Liver (tissue), 9 donors: ENCODE results near the gene MYO15B. TPM values are rescaled to one million over a fixed set of nuclear protein-coding genes. Genes with fewer than 3 reads are reported as not detected.

Experiments
- DNase-seq: peaks from one replicate; pipeline ENCODE4 v3.0.0-alpha.2; 2017; ENCODE audit warnings: low spot score
- H3K27ac ChIP-seq, 2 donors: one replicate each; pipeline ENCODE4 v1.7.0; 2013; ENCODE audit warnings: inconsistent platforms in 2 of 2, low read length in 2 of 2, control low read depth in 1 of 2, low read depth in 1 of 2, mild to moderate bottlenecking in 1 of 2
- H3K27me3 ChIP-seq, 4 donors: one replicate each; pipeline versions ENCODE4 v1.6.1 to v1.7.0; 2013; ENCODE audit warnings: low read length in 3 of 4, inconsistent platforms in 1 of 4, mild to moderate bottlenecking in 1 of 4, moderate library complexity in 1 of 4; ENCODE audit not compliant: control insufficient read depth in 4 of 4, insufficient read depth in 4 of 4
- H3K36me3 ChIP-seq, 4 donors: one replicate each; pipeline versions ENCODE4 v1.6.1 to v1.7.0; 2013; ENCODE audit warnings: low read length in 3 of 4, mild to moderate bottlenecking in 3 of 4, low read depth in 1 of 4, moderate library complexity in 1 of 4; ENCODE audit not compliant: control insufficient read depth in 4 of 4, insufficient read depth in 3 of 4
- H3K4me1 ChIP-seq, 4 donors: one replicate each; pipeline versions ENCODE4 v1.6.1 to v1.7.0; 2013; ENCODE audit warnings: low read length in 3 of 4, mild to moderate bottlenecking in 3 of 4, moderate library complexity in 1 of 4; ENCODE audit not compliant: control insufficient read depth in 4 of 4, insufficient read depth in 4 of 4
- H3K4me3 ChIP-seq, 3 donors: one replicate each; pipeline versions ENCODE4 v1.6.1 to v1.7.0; 2013; ENCODE audit warnings: low read length in 3 of 3, control low read depth in 1 of 3, low read depth in 1 of 3, mild to moderate bottlenecking in 1 of 3
- H3K9ac ChIP-seq, 2 donors: one replicate each; pipeline ENCODE4 v1.7.0; 2013; ENCODE audit warnings: low read length in 2 of 2, mild to moderate bottlenecking in 2 of 2, moderate library complexity in 2 of 2, control low read depth in 1 of 2, low read depth in 1 of 2
- H3K9me3 ChIP-seq, 4 donors: one replicate each; pipeline versions ENCODE4 v1.6.1 to v1.7.0; 2013; ENCODE audit warnings: low read length in 3 of 4; ENCODE audit not compliant: control insufficient read depth in 4 of 4
- ATF3 ChIP-seq: IDR thresholded peaks from 2 replicates; pipeline ENCODE4 v1.6.1; 2016; ENCODE audit warnings: antibody characterized with exemption
- CTCF ChIP-seq: fragments of 150-350 bp; IDR thresholded peaks from 2 replicates; pipeline ENCODE4 v1.5.1; 2017; ENCODE audit warnings: improper control_type of control experiment, low read depth, low read length; ENCODE audit not compliant: missing input control
- EGR1 ChIP-seq, 2 donors: IDR thresholded peaks; 2 replicates each; pipeline ENCODE4 v1.6.1; 2016 to 2018; ENCODE audit warnings: antibody characterized with exemption in 2 of 2, low read depth in 2 of 2
- FOXA1 ChIP-seq: IDR thresholded peaks from 2 replicates; pipeline ENCODE4 v1.6.1; 2016; ENCODE audit warnings: antibody characterized with exemption
- FOXA2 ChIP-seq: IDR thresholded peaks from 2 replicates; pipeline ENCODE4 v1.6.1; 2016; ENCODE audit warnings: antibody characterized with exemption
- GABPA ChIP-seq, 2 donors: IDR thresholded peaks in 1 of 2; conservative IDR thresholded peaks in 1 of 2; 2 replicates each; pipeline ENCODE4 v1.6.1; 2016; ENCODE audit warnings: antibody characterized with exemption in 2 of 2, mild to moderate bottlenecking in 1 of 2, moderate library complexity in 1 of 2
- HNF4A ChIP-seq, 2 donors: conservative IDR thresholded peaks; 2 replicates each; pipeline ENCODE4 v1.6.1; 2016; ENCODE audit warnings: antibody characterized with exemption in 2 of 2, mild to moderate bottlenecking in 2 of 2
- HNF4G ChIP-seq: IDR thresholded peaks from 2 replicates; pipeline ENCODE4 v1.6.1; 2016; ENCODE audit warnings: antibody characterized with exemption
- JUND ChIP-seq, 2 donors: IDR thresholded peaks; 2 replicates each; pipeline ENCODE4 v1.6.1; 2016; ENCODE audit warnings: antibody characterized with exemption in 2 of 2
- MAX ChIP-seq: IDR thresholded peaks from 2 replicates; pipeline ENCODE4 v1.6.1; 2016; ENCODE audit warnings: antibody characterized with exemption
- NR2F2 ChIP-seq: IDR thresholded peaks from 2 replicates; pipeline ENCODE4 v1.6.1; 2016; ENCODE audit warnings: antibody characterized with exemption
- RAD21 ChIP-seq, 2 donors: IDR thresholded peaks; 2 replicates each; pipeline ENCODE4 v1.6.1; 2016; ENCODE audit warnings: antibody characterized with exemption in 2 of 2, mild to moderate bottlenecking in 2 of 2
- REST ChIP-seq: IDR thresholded peaks from 2 replicates; pipeline ENCODE4 v1.6.1; 2016; ENCODE audit warnings: antibody characterized with exemption, mild to moderate bottlenecking
- RXRA ChIP-seq, 2 donors: IDR thresholded peaks; 2 replicates each; pipeline ENCODE4 v1.6.1; 2017 to 2018; ENCODE audit warnings: antibody characterized with exemption in 2 of 2, mild to moderate bottlenecking in 1 of 2
- SP1 ChIP-seq: IDR thresholded peaks from 2 replicates; pipeline ENCODE4 v1.6.1; 2018; ENCODE audit warnings: antibody characterized with exemption, mild to moderate bottlenecking
- TAF1 ChIP-seq: conservative IDR thresholded peaks from 2 replicates; pipeline ENCODE4 v1.6.1; 2016; ENCODE audit warnings: antibody characterized with exemption, mild to moderate bottlenecking
- YY1 ChIP-seq: IDR thresholded peaks from 2 replicates; pipeline ENCODE4 v1.6.1; 2016; ENCODE audit warnings: antibody characterized with exemption, mild to moderate bottlenecking
- ZBTB33 ChIP-seq: IDR thresholded peaks from 2 replicates; pipeline ENCODE4 v1.6.1; 2016; ENCODE audit warnings: antibody characterized with exemption
- WGBS: extraction: QIAGEN DNeasy Blood & Tissue Kit; methylation state at CpG from one replicate; pipeline ENCODE4 v1.1.7; 2013; 5-methylcytosine and 5-hydroxymethylcytosine counted together
- polyA plus RNA-seq, 2 donors: library from polyadenylated mRNA; stranded (reverse) in 1 of 2; unstranded in 1 of 2; fragments of 200-250 nt in 1 of 2; fragments of >200 nt in 1 of 2; fragmentation: Nextera tagmentation in 1 of 2; extraction: Ambion mirVana in 1 of 2; gene quantifications; one replicate each; pipeline versions ENCODE4 v1.2.1 to v1.2.3, GENCODE V29; 2013 to 2015
- total RNA-seq, 2 donors: library from RNA; depleted of rRNA; stranded (reverse); fragments of >200 nt; gene quantifications; one replicate each; pipeline ENCODE4 v1.2.3, GENCODE V29; 2014
- donor health status: healthy.
- donor health status: healthy.
- donor health status: healthy.
- donor health status: healthy.
- donor health status: healthy.

Gene MYO15B
- total and polyA plus RNA-seq, 4 donors: 13.3 to 34.4 (median 18.0) TPM

- no peaks in the 10 kb centered on the region for H3K9me3 ChIP-seq
- no peak overlapping the region for H3K4me3 ChIP-seq
- H3K27me3 ChIP-seq: no peaks in the 10 kb centered on the region
- peaks cover 9 to 54% (median 27%) of the 10 kb centered on the region in 4 donors for H3K36me3 ChIP-seq
- H3K9ac ChIP-seq: no peak overlapping the region
- DNase-seq: peak; percentile 30
- TF ChIP-seq GABPA (IDR thresholded peaks at IDR 0.05 in 1 of 2, conservative IDR thresholded peaks at IDR 0.05 in 1 of 2): no peak
- WGBS: 95% methylated on average over 35 of the region's 35 CpGs
- no peaks in the 10 kb centered on the region for H3K4me1 ChIP-seq
- no peak overlapping the region for H3K27ac ChIP-seq
Observed at GRCh38 chr17:75570034-75570676, 17.4 kb upstream of the MYO15B start.

GRCh38 chr17:75570772-75571171 lies 16.8 kb upstream of the MYO15B start:
- Histone ChIP-seq H3K4me1 (no peaks in the 10 kb centered on the region), H3K9ac (no peak overlapping the region), H3K4me3 (no peak overlapping the region), H3K36me3 (peaks cover 5 to 51% (median 24%) of the 10 kb centered on the region in 4 donors), H3K27ac (no peak overlapping the region), H3K9me3 (no peaks in the 10 kb centered on the region), H3K27me3 (no peaks in the 10 kb centered on the region)
- 94% methylated on average over 11 of the region's 11 CpGs for WGBS
- DNase-seq: peak; percentile 31
- no peak for TF ChIP-seq ATF3
- TF ChIP-seq CTCF: no peak
- no peak for TF ChIP-seq ZBTB33
- no peak for TF ChIP-seq SP1
- no peak for TF ChIP-seq YY1
- no peak for TF ChIP-seq FOXA1
- TF ChIP-seq JUND (IDR thresholded peaks at IDR 0.05): no peak
- no peak for TF ChIP-seq FOXA2
- TF ChIP-seq EGR1 (IDR thresholded peaks at IDR 0.05; ENCODE audit: low read depth in 2 of 2): no peak
- no peak for TF ChIP-seq HNF4G
- no peak for TF ChIP-seq NR2F2
- TF ChIP-seq MAX: no peak
- TF ChIP-seq TAF1: no peak
- no peak for TF ChIP-seq GABPA (IDR thresholded peaks at IDR 0.05 in 1 of 2, conservative IDR thresholded peaks at IDR 0.05 in 1 of 2)
- TF ChIP-seq RAD21 (IDR thresholded peaks at IDR 0.05): no peak
- TF ChIP-seq RXRA (IDR thresholded peaks at IDR 0.05): no peak
- no peak for TF ChIP-seq REST
- no peak for TF ChIP-seq HNF4A (conservative IDR thresholded peaks at IDR 0.05)
